Activated CD4-positive, alpha-beta T cell treated with anti-CD3 and anti-CD28 coated beads for 4 hours (primary cell): ENCODE data around the gene TM6SF1.
"Not testable (repeated sequence)": the region's sequence is repeated elsewhere in the genome, so short reads cannot be mapped to it uniquely, and the experiment has no call there.

ENCODE experiments used
- DNase-seq, 2 donors: peaks; one replicate each; pipeline ENCODE4 v3.0.0-alpha.2; 2020

The TM6SF1 gene

DNA sequence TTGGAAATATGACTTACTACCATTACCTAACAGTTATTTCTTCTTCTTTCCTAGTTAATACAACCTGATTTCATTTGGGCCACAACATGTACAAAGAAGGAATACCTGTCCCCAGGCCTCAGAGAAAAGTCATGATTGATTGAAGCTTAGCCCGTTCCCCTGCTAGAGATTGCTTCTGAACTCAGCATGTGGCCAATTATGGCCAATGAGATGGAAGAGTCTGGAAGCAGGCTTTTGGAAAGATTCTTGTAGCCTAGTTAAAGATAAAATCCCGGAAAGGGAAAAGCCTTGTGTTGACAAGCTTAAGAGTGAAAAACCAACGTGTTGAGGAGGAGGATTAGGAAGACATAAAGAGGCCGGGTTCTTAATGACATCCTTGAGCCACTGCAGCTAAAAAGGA, 17.0 kb upstream of the TM6SF1 start:
- DNase-seq: no peak

DNA sequence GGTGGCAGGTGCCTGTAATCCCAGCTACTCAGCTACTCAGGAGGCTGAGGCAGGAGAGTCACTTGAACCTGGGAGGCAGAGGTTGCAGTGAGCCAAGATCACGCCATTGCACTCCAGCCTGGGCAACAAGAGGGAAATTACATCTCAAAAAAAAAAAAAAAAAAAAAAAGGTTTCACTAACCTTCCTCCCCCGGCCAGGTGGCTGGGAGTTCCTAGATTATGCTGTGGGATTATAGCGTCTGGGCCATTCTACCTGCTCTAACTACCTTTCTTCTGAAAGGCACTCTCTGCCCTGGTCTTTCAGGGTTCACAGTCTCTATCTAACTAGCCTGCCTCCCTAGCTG, 15.5 kb upstream of the TM6SF1 start:
- not testable (repeated sequence) for DNase-seq

DNA sequence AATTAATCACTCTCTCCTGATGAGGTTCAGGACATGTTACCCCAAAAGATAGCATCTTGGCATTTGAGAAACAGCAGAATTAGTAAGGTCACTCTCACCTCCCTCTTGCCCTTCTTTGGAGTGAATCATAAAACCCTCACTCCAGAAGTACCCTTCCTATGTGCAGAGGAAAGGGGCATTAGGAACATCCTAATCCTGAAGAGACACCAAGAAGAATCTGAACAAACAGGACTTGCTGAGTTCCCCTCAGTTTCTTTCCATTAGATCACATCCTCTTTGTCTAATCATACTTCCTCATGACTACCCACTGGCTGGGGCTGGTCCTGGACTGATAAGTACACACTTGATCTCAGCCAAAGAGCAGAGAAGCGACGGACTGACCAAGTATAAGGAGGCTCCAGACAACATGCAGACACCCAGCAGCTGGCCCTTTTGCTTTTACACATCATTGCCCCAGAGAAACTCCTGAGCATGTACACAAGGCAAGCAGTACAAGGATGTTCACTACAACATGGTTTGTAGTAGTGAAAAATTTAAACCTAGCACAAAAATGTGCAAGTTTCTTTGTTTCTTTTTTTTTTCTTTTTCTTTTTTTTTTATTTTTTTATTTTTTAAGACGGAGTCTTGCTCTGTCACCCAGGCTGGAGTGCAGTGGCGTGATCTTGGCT, 15.0 kb upstream of the TM6SF1 start:
- DNase-seq: no peak

DNA sequence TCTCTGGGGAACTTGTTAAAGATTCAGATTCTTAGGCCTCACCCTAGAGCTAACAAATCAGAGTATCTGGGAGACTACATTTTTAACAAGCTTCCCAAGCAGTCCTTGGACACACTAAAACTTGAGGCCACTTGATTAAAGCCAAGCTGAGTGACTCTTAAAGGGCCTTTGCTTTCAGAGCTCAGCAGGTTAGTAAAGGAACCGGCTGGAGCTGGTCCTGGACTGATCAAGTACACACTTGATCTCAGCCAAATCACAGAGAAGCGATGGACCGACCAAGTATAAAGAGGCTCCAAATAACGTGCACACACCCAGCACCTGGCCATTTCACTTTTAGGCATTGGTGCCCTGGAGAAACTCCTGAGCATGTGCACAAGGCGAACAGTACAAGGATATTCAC, 12.9 kb upstream of the TM6SF1 start:
- no peak for DNase-seq

DNA sequence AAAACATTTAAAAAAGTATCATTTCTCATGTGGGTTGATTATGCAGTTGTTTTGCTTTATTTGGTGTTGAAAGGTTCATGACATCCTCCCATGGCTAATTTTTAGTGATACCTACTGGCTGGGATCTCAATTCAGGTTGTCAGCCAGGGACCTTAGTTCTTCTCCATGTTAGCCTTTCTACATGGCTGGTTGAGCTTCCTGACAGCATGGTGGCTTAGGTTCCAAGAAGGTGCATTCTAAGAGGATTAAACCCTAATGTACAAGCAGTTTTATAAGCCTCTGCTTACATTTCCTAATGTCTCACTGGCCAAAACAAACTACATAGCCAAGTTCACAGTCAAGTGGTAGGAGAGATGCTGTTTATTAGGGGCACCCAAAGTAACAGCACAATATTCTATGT, 9.4 kb upstream of the TM6SF1 start:
- no peak for DNase-seq

DNA sequence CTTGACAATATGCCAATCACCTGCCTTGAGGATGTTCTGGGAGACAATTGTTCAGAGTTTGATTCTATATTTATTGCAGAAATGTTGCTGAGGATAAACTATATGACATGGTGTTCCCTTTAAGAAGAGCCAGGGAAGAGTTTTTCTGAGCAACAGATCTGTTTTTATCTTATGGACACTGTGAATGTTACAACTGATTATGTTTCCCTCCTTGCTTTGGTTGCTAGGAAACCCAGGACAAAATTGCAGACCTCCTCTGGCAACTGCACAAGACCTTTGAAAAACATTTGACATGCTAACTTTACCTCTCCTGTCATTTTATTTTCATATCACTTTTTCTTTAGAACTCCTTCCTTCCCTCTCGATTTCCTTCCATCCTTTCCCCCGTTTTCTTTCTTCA, 8.2 kb upstream of the TM6SF1 start:
- no peak for DNase-seq

DNA sequence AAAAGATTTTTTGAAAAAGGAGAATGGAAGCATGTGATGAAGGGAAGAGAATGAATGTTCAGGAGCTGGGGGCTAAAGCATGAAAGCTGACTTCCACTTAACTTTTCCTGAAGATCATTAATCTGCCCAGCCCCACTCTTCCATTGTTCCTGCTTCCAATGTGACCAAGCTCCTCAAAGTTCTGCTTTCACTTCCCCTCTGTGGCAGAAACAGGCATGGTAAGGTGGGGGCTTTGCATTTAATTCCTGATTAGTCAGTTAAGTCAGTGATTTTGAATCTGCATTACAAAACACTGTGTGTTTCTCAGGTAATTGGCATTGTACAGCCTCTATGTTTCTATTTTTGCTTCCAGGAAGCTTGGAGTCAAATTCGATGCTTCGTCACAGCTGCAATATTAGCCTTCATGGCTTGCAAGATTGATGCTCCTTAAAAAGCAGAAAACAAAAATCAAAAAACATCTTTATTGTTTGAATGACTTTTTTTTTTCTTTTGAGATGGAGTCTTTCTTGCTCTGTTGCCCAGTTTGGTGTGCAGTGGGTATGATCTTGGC, 7.3 kb upstream of the TM6SF1 start:
- no peak for DNase-seq

DNA sequence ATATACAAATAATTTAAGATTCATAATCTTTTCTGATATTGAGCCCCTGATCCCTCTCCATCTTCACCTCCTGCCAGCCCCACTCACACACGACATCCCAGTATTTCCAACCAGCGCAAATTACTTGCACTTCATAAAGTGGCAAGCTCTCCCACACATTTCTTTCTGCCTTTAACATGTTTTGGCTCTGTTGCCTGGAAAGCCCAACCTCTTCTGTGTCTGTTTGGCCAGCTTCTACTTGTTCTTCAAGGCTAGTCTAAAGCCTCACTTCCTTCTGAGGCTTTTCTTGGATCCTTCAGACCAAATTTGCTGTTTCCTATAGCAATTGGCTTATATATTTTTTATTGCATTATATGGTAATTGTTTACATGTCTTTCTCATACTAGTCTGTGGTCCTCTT, 5.1 kb upstream of the TM6SF1 start:
- no peak for DNase-seq

DNA sequence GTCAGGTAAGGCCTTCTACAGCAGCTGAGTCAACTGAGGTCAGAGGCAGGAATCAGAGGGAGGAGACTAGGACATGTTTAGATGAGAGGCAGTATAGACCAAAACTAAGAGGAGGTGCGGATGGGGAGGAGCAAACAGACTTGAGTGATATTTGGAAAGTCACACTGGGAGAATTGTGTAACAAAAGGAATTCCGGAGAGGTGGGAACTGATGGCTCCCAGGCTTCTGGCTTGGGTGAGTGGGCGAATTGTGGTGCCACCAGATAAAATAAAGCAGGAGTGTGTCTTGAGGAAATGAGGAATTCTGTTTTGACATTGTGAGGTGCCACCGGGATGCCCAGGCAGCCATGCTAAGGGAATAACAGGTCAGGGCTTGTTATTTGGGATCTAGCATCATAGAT, 3.3 kb upstream of the TM6SF1 start:
- no peak for DNase-seq

DNA sequence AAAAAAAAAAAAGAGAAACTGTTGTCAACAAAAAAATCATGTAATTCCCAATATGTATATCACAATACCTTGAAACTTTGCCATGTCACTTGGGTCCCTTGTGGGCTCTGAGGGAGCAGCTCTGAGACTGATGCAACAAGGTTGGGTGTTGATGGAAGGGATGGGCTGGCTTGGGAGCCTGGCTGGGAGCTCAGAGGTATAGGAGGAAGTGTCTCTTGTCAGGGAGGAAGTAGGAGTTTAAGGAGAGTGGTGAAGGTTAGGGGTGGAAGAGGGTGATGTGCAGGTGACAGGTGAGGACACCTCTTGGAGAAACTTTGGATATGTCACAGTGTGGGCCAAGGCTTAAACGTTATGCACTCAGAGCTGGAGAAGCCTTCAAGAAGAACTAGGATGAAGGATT, 2.0 kb upstream of the TM6SF1 start:
- no peak for DNase-seq

DNA sequence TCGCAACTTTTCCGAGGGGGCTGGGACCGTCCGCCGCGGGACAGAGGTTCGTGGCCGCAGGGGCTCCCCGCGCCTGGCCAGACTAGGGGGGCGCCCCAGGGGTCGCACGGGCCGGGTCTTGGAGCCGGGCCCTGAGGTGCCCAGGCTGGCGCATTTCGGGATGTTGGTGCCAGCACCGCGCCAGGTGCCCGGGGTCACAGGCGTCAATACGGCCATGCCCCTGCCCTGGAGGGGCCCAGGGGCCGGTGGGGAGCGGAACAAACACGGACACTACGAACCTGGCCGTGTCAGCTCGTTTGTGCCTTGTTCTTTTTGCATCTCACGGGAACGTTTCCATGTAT, 366 bp downstream of the TM6SF1 start:
- no peak for DNase-seq

DNA sequence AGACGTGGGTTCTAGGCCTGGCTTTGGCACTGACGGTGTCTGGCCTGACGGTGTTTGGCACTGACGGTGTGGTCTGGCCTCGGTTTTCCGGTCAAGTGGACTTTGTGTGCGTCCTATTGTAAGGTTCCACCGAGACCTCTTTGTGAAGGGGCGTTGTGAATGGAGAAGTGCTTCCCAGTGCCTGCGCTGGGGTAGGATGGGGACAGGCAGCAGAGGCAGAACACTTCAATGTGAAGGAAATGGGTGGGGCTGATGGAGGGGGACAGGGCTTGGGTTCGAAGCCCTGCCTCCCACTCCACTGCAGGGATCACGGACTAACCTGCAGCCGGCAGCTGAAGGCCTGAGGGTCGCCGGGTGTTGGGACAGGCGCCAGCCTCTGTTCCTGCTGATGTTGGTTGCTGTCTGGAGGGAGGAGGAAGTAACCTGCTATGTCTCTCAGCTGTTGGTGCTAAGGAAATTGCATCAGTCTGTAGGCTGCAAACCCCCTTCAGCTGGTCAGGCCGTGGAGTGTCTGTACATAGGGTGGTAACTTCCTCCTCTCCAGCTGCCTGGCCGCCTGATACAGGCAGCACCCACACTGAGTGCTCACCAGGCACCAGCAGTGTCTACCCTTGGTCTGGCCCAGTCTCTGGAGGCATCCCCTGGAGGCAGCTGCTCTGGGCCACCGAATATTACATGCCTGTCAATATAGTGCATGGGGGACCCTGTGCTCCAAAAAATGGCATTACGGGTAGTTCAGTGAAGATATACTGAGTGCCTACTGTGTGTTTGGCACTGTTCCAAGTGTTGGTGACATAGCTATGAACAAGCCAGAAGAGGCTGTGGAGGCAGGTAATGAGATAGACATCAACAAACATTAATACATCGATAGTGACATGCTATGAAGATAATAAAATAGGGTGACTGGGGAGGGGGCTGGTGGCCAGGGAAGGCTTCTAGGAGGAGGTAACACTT, 1.1 kb downstream of the TM6SF1 start:
- peak in 1 of 2 donors; percentile 4 for DNase-seq

DNA sequence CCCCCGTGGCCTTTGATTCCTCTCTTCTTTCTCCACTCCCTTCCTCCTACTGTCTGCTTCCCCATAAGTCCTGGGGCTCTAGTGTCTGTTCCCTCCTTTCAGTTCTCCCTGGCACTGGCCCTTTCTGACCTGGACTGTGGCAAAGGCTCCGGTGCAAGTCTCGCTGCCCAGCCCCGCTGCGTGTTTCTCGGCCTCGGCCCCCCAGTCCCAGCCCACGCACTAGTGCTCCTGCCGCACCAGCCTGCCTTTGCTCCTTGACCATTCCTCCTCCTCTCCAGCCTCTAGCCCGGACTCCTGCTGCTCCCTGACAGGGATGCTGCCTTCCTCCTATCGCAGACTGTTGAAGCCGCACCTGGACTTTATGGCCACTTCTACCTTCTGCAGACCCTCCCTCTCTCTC, 2.1 kb downstream of the TM6SF1 start:
- no peak for DNase-seq

DNA sequence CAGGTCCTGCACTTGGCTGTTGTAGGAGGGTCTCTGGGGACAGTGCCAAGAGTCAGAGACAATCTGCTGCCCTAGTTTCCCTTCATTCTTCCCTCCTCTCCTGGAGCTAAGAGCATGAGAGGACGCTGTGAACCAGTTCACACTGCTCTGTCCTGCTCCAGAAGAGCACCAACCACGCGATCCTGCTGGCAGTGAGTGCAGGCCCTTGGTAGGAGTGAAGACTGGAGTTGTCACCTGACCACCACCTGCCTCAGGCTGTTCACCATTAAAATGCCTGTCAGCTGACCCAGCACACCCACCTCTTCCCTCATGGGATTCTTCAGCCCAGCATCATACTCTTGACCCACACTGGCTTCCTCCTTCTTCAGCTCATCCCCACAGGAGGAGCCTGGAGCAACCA, 2.9 kb downstream of the TM6SF1 start:
- no peak for DNase-seq

DNA sequence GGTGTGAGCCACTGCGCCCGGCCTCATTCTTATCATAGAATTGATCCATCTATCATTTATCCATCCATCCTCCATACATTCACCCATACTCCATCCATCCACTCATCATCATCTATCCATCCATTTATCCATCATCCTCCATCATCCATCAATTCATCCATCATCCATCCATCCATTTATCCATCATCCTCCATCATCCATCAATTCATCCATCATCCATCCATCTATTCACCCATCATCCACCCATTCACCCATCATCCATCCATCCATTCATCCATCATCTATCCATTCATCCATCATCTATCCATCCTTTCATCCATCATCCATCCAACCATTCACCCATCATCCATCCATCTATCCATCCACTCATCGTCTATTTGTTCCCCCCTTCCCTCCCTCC, 3.7 kb downstream of the TM6SF1 start:
- no peak for DNase-seq

DNA sequence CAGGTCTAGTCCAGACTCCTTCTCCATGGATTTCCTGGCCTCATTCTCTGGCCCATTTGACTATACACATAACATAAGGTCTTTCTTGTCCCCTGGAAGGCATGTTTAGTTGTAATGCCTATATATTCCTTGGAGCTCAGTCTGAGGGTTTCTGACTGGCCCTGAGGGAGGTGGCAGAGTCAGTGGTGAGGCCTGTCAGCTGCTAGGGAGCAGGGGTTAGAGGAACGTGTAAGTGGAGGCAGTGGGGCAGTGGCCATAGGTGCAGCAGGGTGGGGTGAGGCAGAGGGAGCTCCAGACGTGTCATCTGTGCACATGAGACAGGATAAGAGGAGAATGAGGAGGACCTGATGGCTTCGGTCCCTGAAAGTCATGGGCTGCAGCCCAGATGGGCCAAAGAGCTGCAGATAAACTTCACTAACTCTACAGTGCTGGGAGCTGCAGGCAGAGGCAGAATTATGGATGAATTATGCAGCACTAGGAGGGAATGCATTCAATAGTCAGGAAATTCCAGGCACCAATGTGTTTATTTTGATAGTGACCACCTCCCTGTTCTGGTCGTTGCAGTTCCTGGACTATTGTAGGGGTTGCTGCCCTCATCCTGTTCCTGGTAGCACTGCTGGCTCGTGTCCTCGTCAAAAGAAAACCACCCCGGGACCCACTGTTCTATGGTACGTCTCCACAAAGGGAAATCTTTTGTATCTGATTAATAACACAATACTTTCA, 4.9 kb downstream of the TM6SF1 start:
- DNase-seq: no peak

DNA sequence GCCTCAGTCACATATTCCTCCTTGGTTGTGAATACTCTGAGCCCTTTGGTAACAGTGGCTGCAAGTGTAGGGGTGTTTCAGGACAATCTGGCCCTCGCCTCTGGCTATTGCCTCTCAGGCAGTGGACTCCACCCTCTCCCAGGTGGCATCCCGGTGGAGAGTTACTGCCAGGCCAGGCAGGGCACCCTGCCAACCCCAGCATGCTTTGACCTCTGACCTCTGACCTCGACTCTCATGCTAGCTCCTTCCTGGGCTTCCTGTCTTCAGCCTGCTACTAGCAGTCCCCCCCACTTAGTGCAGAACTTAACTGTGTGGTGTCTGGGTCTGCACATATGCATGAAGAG, 5.5 kb downstream of the TM6SF1 start:
- DNase-seq: no peak

DNA sequence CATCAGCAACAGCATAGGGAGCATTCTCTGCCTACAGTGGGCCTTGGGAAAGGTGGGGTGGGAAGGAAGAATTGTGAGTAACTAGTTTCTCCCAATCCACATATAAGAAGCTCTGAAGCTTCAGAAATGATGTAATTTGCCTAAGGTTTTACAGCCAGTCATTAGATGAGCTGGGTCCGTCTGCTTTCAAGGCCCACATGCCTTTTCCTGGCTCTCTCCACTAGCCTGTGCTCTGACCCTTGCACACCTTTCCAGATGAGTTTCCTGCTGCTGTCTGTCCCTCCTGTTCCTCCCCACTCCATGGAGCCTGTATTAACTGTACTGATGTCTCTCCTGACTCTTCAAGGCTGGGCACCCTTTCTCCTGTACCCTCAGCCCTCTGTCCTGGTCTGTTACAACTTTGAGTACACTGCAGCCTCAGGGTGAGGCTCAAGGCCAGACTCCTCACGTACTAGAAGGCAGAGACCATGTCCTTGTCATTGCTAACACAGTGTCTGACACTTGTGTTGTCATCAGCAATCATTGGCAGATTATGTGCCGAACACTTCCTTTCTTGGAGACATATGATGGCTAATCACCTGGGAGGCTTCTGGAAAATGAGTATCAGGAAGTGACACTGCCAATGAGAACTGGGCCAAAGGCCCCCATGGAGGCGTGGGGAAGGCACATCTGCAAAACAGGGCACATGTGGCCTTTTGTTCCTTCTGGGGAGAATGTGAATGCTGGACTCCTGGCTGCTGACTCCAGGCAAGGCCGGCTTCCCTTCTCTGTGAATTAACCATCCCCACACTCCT, 6.6 kb downstream of the TM6SF1 start:
- no peak for DNase-seq

DNA sequence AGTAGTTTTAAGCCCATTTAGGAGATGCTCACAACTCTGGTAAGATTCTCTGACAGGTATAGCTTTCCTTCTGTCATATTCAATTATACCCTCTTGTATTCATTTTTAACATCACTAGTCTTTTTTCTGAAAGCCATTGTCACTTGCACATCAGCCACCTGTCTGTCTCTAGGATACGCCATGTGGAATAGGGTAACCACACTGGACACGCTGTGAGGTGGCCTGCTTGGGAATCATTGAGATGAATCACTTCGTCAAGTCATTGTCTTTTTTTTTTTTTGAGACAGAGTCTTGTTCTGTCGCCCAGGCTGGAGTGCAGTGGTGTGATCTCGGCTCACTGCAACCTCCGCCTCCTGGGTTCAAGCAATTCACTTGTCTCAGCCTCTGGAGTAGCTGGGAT, 7.4 kb downstream of the TM6SF1 start:
- DNase-seq: no peak

DNA sequence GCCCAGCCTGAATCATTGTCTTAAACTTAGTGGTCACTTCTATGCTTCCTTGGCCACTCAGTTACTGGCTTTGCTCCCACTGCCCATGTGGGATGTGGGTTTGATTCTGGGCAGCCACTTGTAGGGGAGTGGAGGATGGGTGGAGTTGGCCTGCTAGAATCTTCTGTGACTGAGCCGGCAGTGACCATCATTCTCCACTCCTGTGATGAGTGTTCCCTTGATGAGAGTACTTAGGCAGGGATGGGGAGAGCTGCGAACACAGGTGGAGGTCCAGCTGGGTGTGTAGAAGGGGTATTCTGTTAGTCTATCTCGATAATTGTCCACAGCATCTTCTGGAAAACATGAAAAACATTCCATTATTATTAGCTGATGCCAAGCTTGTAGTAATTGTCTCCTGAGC, 8.0 kb downstream of the TM6SF1 start:
- no peak for DNase-seq

DNA sequence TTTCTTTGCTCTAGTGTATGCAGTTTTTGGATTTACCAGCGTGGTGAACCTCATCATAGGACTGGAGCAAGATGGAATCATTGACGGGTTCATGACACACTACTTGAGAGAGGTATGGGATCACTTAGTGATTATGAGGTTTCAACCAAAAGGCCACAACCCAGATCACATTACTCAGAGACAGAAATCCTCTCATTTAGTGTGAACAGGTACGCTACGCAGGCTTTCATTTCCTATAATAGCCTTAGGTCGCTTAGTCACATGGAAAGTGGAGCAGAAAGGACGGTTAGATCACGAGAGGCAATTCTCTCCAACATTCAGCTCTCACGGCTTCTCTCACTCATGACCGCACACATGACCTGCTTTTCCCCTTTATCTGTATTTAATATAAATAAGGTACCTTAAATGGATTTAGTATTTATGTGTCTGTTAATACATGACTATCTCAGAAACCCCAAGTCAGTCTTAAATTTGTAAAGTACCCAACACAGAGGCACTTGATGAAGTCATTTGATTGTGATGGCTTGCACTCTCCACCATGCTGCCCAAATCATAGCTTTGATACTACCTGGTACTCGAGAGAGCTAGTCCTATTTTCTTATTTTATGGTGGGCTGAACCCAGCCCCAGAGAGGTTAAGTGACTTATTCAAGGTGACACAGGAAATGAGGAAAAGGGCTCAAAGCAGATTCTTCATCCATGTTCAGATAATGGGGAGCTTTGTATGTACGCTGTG, 8.6 kb downstream of the TM6SF1 start:
- no peak for DNase-seq

DNA sequence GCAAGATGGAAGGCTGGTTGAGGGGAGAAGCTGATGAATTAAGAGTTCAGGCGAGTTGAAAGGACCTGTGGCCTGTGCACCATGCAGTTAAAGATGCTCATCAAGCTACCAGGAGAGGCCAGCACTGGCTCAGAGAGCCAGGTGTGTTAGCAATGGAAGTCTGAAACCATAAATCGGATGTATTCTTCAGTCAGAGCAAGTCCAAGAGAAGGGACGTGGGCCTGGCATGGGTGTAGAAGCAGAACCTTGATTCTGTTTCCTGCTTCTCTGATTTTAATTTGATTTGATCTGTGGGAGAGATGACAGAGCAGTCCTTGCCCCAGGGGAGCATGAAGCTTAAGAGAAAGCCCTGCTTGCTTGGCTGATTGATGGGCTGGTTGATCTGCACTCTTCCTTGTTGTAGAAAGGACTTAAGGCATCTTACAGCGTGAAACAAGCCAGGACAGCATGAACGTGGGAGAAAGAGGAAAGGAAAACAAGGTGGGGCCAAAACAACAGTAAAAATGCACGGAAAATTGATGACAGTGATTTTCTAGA, 10.9 kb downstream of the TM6SF1 start:
- DNase-seq: no peak
